Inflammatory macrophage treated with lipopolysaccharide for 4 hours (primary cell): ENCODE results near the gene CIDEC.

ENCODE experiments used
- DNase-seq: peaks from one replicate; pipeline ENCODE4 v3.0.0-alpha.2; 2020

The CIDEC gene

GRCh38 chr3:9843715-9844438 lies 36.2 kb downstream of the CIDEC start, which contains the start of gene RPUSD3:
RPUSD3 (minus strand) TSS chr3:9844008; CDS start chr3:9843990, 18 bp downstream.
- DNase-seq, result peak; percentile 96

GRCh38 chr3:9841015-9841414 lies 39.0 kb downstream of the CIDEC start:
- DNase-seq, result no peak

- no peak for DNase-seq
Measured at GRCh38 chr3:9838856-9839255, 41.2 kb downstream of the CIDEC start.

GRCh38 chr3:9837701-9838582 lies 42.1 kb downstream of the CIDEC start:
- no peak for DNase-seq

- DNase-seq, result no peak
Measured at GRCh38 chr3:9834520-9835380, 45.3 kb downstream of the CIDEC start.

GRCh38 chr3:9833078-9833477 lies 47.0 kb downstream of the CIDEC start:
- DNase-seq, result no peak

- no peak for DNase-seq
Measured at GRCh38 chr3:9831253-9831652, 48.8 kb downstream of the CIDEC start.

GRCh38 chr3:9828801-9829755 lies 51.0 kb downstream of the CIDEC start:
- DNase-seq, result no peak

- peak; percentile 12 for DNase-seq
Measured at GRCh38 chr3:9826815-9827573, 53.1 kb downstream of the CIDEC start.

- no peak for DNase-seq
Measured at GRCh38 chr3:9825451-9826040, 54.5 kb downstream of the CIDEC start.

GRCh38 chr3:9820946-9821345 lies 59.1 kb downstream of the CIDEC start:
- no peak for DNase-seq

- DNase-seq, result no peak
Measured at GRCh38 chr3:9820543-9820942, 59.5 kb downstream of the CIDEC start.

GRCh38 chr3:9818666-9819335 lies 61.3 kb downstream of the CIDEC start:
- DNase-seq, result no peak

GRCh38 chr3:9817436-9817835 lies 62.6 kb downstream of the CIDEC start:
- DNase-seq, result peak; percentile 7
